Hematopoietic multipotent progenitor cell treated with erythropoietin and hydrocortisone succinate and interleukin-3 and kit ligand, for 15 days (in vitro differentiated cells): ENCODE data around the gene BBOF1.

Source experiments
- DNase-seq: peaks from one replicate; pipeline ENCODE4 v3.0.0-alpha.2; 2015; ENCODE audit warnings: low spot score

The BBOF1 gene

DNA sequence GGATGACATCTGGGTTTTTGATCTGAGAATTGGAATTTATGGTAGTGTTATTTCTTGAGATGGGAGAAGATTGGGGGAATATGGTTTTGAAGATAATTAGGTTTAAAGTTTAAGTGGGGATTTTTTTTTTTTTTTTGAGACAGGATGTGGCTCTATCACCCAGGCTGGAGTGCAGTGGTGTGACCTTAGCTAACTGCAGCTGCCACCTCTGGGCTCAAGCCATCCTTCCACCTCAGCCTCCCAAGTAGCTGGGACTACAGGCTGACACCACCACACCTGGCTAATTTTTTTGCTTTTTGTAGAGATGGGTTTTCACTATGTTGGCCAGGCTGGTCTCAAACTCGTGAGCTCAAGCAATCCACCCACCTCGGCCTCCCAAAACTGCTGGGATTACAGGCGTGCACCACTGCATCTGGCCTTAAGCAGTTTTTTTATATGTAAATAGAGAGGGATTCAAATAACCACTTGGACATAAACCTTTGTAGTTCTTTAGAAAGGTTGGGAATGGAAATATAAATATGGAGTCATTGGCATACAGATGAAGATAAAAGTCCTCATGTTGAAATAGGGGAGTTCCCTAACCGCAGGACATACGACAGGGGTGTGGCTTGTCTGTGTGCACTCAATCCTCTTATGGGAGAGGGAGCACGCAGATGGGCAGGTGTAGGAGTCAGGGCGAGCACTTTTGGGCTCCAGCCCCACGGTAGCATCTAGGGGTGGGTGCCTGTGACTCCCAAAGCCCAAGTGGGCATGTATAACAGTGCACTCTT is 70.3 kb downstream of the BBOF1 start:
- DNase-seq, result no peak

DNA sequence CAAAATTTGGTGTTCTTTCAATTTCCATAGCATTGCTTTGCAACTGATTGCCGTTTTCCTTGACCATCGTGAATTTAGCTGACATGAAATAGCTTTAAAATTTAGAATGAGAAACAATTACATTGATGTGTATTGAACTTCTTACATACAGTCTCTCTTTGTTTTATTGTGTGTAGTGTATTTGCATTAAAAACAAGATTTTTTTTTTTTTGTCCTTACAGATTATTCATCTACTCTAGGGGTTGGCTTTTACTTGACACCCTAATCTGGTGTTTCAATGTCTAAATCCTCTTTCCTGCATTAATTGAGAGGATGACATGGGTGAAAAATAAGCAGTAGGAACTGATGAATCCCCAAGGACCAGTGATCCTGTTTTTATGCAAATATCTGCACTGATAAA is 86.2 kb downstream of the BBOF1 start:
- DNase-seq, result no peak

DNA sequence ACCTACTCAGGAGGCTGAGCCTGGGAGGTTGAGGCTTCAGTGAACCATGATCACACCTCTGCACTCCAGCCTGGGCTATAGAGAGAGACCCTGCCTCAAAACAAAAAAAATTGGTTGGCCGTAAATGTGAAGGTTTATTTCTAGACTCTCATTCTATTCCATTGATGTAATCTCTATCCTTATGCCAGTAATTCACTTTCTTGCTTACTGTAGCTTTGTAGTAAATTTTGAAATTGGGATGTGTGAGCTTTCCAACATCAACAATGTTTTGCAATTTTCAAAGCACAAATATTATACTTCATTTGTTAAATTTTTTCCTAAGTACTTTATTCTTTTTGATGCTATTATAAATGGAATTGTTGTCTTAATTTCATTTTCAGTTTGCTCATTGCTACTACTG is 90.2 kb downstream of the BBOF1 start:
- DNase-seq, result no peak

DNA sequence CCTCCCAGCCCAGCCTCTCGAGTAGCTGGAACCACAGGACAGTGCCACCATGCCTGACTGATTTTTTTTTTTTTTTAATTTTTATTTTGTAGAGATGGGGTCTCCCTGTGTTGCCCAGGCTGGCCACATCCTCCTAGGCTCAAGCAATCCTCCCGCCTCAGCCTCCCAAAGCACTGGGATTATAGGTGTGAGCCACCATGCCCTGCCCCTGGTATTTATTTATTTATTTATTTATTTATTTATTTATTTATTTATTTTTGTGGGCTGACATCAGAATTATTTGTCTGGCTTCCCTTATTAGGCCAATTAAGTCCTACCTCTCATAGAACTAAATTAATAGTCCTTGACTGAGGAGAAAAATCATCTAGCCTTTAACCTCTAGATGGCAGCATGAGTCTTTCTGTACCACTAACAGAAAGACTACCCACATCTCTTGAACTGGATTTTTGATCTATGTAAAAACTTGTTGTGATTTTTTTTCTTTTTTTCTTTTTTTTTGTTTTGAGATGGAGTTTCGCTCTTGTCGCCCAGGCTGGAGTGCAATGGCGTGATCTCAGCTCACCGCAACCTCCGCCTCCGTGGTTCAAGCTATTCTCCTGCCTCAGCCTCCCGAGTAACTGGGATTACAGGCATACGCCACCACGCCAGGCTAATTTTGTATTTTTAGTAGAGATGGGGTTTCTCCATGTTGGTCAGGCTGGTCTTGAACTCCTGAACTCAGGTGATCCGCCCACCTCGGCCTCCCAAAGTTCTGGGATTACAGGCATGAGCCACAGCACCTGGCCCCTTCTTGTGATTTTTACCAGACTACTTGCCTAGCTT is 92.5 kb downstream of the BBOF1 start:
- peak; percentile 72 for DNase-seq
